ENCODE data around the gene RRAGA.

Gene RRAGA

DNA sequence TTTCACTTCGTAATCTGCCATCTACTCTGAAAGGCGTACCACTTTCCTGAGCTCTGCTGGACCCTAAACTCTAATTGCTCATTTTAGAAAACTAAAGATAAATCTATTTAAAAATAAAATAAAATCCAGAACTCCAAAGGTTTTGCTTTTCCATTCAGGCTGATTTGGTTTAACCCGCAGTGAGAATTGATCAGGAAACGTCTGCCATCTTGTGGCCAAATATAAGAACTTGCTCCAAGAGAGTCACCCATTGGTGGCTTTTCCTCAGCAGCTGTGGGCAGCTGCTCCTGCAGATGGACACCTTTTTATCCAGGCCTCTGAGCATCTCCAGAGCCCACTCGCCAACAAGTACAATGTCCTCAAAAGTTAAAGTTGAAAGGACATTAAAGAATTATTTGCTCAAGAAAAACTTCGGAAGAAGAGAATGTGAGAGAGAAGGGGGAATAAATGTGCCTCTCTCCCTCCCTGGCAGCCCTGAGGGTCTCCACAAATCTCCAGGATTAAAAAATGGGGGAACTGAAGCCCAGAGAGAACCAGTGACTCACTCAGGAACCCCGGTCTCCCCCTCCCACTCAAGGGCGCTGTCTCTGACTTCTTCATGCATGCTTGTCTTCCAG, 20.3 kb upstream of the RRAGA start:
- no peak for TF ChIP-seq Cebpa-rat (IDR thresholded peaks at IDR 0.05)
- H3K4me3 ChIP-seq, result no peak overlapping the region
- no peak overlapping the region for H3K27ac ChIP-seq

DNA sequence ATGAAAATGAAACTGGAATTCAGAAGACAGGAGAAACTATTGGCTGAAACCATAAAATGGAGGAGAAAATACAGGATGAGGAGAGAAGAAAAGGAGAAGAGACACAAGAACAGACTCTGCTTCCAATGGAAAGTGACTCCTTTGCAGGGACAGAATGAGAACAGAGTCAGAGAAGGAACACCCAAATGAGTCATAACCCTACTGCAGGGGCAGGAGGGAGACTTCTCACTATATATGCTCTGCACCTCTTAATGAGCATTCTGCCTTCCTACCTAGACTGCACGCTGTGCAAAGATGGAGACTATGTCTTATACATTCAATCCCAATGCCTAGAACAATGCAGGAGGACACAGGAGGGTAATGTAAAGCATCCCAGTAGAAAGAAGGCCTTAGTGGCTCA, 18.3 kb upstream of the RRAGA start:
- Histone ChIP-seq H3K9ac (no peak overlapping the region), H3K4me3 (no peak overlapping the region), H3K4me1 (no peaks in the 10 kb centered on the region), H3K36me3 (no peaks in the 10 kb centered on the region), H3K9me3 (no peaks in the 10 kb centered on the region), H3K4me2 (no peak overlapping the region), H3K27me3 (no peaks in the 10 kb centered on the region), H3K27ac (no peak overlapping the region), H4K20me1 (no peaks in the 10 kb centered on the region)
- no peak for TF ChIP-seq Cebpa-rat (IDR thresholded peaks at IDR 0.05)

More for the DNA sequence above, 20.3 kb upstream of the RRAGA start:
- Histone ChIP-seq H3K9me3 (no peaks in the 10 kb centered on the region), H4K20me1 (no peaks in the 10 kb centered on the region), H3K4me2 (no peak overlapping the region), H3K4me1 (no peaks in the 10 kb centered on the region), H3K36me3 (no peaks in the 10 kb centered on the region), H3K9ac (no peak overlapping the region), H3K27me3 (no peaks in the 10 kb centered on the region)

DNA sequence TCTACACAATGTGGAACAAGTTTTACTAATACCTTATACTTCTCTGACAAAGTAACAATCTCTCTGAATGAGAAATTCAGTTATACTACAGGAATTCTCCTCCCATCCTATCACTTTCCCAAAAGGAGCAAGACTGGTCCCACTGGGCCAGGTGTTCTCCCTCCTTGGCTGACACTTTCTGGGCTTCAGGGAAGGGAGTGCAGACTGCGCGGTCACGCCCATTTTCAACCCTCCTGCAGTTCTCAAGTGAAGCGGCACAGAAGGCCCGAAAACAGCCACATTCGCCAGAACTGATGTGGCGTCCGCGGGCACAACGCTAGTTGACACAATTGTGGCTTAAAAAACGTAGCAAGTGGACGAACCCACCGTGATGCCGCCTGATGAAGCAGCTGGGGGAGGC, 16.8 kb upstream of the RRAGA start:
- Histone ChIP-seq H3K36me3 (no peaks in the 10 kb centered on the region), H3K4me1 (no peaks in the 10 kb centered on the region), H4K20me1 (no peaks in the 10 kb centered on the region), H3K27me3 (no peaks in the 10 kb centered on the region), H3K27ac (no peak overlapping the region), H3K9me3 (peaks cover 5% of the 10 kb centered on the region; the same call in 1 of the 2 replicates), H3K4me3 (no peak overlapping the region), H3K9ac (no peak overlapping the region), H3K4me2 (no peak overlapping the region)
- TF ChIP-seq Cebpa-rat (IDR thresholded peaks at IDR 0.05), result no peak

DNA sequence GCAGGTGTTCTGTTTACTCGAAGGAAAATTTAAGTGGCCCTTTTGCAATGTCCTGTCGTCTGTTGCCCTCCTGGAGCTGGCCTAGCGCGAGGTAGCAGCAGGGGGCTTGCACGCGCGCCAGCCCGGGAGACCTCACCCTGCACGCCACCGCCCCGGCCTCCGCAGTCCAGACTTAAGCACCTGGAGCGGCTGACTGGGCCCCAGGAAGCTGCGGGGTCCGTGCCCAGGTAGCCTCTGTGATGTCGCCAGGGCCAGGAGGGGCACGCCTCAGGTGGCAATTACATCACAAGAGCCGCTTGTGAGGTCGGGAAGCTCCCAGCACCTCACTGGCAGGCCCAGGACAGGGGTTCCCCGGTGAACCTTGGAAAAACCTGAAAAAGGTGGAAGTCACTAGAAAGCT, 16.2 kb upstream of the RRAGA start, which contains the start of gene SAXO1:
Gene SAXO1, minus strand, starts transcription at position 195 of the 400 bp plus-strand sequence. CDS start 301 bp downstream, outside the sequence.
- Histone ChIP-seq H3K27ac (no peak within 1 kb of the TSS), H3K4me3 (no peak within 1 kb of the TSS), H3K4me2 (no peak within 1 kb of the TSS), H3K4me1 (no peaks in the 10 kb centered on the region), H3K36me3 (no peaks in the 10 kb centered on the region), H3K9ac (no peak within 1 kb of the TSS), H3K9me3 (peaks cover 5% of the 10 kb centered on the region; the same call in 1 of the 2 replicates), H3K27me3 (no peaks in the 10 kb centered on the region), H4K20me1 (no peaks in the 10 kb centered on the region)
- no peak for TF ChIP-seq Cebpa-rat (IDR thresholded peaks at IDR 0.05)

DNA sequence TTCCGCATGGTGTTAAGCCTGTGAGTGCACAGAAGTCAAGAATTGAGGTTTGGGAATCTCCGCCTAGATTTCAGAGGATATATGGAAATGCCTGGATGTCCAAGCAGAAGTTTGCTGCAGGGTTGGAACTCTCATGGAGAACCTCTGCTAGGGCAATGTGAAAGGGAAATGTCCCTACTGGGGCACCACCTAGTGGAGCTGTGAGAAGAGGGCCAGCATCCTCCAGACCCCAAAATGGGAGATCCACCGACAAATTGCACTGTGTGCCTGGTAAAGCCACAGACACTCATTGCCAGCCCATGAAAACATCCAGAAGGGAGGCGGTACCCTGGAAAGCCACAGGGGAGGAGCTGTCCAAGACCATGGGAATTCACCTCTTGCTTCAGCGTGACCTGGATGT, 12.6 kb upstream of the RRAGA start:
- no peak overlapping the region for H3K4me3 ChIP-seq
- H3K36me3 ChIP-seq, result no peaks in the 10 kb centered on the region
- no peaks in the 10 kb centered on the region for H3K27me3 ChIP-seq
- H3K4me1 ChIP-seq, result no peaks in the 10 kb centered on the region
- no peak overlapping the region for H3K27ac ChIP-seq
- no peak overlapping the region for H3K9ac ChIP-seq
- H4K20me1 ChIP-seq, result no peaks in the 10 kb centered on the region
- H3K9me3 ChIP-seq, result peaks cover 5% of the 10 kb centered on the region; the same call in 1 of the 2 replicates
- H3K4me2 ChIP-seq, result no peak overlapping the region
- no peak for TF ChIP-seq Cebpa-rat (IDR thresholded peaks at IDR 0.05)

DNA sequence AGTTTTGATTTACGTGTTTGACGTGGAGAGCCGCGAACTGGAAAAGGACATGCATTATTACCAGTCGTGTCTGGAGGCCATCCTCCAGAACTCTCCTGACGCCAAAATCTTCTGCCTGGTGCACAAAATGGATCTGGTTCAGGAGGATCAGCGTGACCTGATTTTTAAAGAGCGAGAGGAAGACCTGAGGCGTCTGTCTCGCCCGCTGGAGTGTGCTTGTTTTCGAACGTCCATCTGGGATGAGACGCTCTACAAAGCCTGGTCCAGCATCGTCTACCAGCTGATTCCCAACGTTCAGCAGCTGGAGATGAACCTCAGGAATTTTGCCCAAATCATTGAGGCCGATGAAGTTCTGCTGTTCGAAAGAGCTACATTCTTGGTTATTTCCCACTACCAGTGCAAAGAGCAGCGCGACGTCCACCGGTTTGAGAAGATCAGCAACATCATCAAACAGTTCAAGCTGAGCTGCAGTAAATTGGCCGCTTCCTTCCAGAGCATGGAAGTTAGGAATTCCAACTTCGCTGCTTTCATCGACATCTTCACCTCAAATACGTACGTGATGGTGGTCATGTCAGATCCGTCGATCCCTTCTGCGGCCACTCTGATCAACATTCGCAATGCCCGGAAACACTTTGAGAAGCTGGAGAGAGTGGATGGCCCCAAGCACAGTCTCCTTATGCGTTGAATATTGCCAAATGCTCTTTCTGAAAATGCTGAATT, 850 bp downstream of the RRAGA start:
- Histone ChIP-seq H3K9ac (peak overlapping the region; percentile 88), H3K36me3 (peaks cover 5% of the 10 kb centered on the region; the same call in 1 of the 2 replicates), H3K9me3 (no peaks in the 10 kb centered on the region), H3K4me1 (peaks cover 34% of the 10 kb centered on the region), H4K20me1 (peaks cover 28% of the 10 kb centered on the region), H3K27ac (peak overlapping the region; percentile 92), H3K27me3 (no peaks in the 10 kb centered on the region), H3K4me2 (peak overlapping the region; percentile 89), H3K4me3 (peak overlapping the region; percentile 82)
- no peak for TF ChIP-seq Cebpa-rat (IDR thresholded peaks at IDR 0.05)

DNA sequence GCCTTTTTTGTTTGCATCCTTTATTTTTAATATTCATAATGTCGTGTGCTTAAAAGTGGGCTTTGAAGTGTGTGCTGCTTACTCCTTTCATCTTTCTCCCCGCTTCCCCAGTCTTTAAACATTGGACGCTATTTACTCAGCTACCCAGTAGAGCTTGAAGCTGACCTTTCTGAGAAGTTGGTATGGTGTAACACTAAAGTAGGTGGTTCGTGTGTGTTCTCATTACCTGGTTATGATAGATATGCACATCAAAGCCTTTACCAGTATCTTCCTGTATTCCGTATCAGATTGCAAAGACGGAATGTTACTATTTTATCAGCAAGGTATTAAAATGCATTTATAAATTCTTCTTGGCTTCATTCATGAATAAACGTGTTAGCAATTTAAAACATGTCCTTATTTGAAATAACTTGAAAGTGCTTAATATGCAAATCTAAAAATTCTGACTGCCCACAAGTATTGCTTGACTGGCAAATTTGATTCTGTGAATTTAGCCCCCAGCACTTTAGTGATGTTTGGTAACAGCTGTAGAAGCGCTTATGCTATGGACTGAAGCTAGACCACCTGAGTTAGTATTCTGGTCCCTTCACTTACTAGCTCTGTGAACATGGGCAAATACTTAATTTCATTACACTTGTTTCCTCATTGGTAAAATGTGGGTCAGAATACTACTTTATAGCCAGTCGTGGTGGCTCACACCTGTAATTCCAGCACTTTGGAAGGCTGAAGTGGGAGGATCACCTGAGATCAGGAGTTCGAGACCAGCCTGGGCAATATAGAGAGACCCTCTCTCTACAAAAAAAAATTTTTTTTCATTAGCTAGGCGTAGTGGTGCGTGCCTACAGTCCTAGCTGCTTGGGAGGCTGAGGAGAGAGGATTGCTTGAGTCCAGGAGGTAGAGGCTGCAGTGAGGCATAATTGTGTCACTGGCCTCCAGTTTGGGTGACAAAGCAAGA, 1.7 kb downstream of the RRAGA start:
- Histone ChIP-seq H3K4me3 (peak overlapping the region; percentile 82), H3K36me3 (peaks cover 5% of the 10 kb centered on the region; the same call in 1 of the 2 replicates), H3K9me3 (no peaks in the 10 kb centered on the region), H3K9ac (peak overlapping the region; percentile 88), H3K4me2 (peak overlapping the region; percentile 89), H3K27ac (peak overlapping the region; percentile 92; the same call in 1 of the 2 replicates), H3K4me1 (peaks cover 34% of the 10 kb centered on the region), H3K27me3 (no peaks in the 10 kb centered on the region), H4K20me1 (peaks cover 28% of the 10 kb centered on the region)
- TF ChIP-seq Cebpa-rat (IDR thresholded peaks at IDR 0.05), result no peak

DNA sequence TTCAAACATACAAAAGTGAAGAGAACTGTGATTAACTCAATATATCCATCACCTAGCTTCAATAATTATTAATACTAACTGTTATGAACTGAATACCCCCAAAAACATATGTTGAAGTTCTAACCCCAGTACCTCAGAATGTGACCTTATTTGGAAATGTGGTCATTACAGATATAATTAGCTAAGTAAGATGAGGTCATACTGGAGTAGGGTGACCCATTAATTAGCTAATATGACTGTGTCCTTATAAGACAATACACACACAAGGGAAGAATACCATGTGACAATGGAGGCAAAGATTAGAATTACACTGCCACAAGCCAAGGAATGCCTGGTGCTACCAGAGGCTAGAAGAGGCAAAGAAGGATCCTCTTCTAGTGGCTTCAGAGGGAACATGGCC, 7.8 kb downstream of the RRAGA start:
- Histone ChIP-seq H3K36me3 (peaks cover 60% of the 10 kb centered on the region), H3K4me2 (no peak overlapping the region), H4K20me1 (peaks cover 6% of the 10 kb centered on the region; the same call in 1 of the 2 replicates), H3K4me3 (no peak overlapping the region), H3K9me3 (no peaks in the 10 kb centered on the region), H3K4me1 (peaks cover 7% of the 10 kb centered on the region), H3K27ac (no peak overlapping the region), H3K27me3 (no peaks in the 10 kb centered on the region), H3K9ac (no peak overlapping the region)
- no peak for TF ChIP-seq Cebpa-rat (IDR thresholded peaks at IDR 0.05)

DNA sequence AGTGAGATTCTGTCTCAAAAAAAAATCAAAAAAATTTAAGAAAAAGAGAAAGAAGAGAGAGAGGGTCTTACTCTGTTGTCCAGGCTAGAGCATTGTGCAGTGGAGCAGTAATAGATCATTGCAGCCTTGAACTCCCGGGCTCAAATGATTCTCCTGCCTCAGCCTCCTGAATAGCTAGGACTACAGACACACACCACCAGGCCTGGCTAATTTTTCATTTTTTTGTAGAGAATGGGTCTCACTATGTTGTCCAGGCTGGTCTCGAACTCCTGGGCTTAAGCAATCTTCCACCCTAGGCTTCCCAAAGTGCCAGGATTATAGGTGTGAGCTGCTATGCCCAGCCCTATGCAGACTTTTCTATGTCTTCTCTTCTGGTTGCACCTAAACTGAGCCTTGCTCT, 25.0 kb downstream of the RRAGA start:
- Histone ChIP-seq H3K9me3 (peaks cover 16% of the 10 kb centered on the region), H3K36me3 (peaks cover 92% of the 10 kb centered on the region)

More for the DNA sequence above, 25.0 kb downstream of the RRAGA start:
- Histone ChIP-seq H3K4me1 (no peaks in the 10 kb centered on the region), H3K9ac (no peak overlapping the region), H3K4me3 (no peak overlapping the region), H3K27me3 (no peaks in the 10 kb centered on the region), H3K27ac (no peak overlapping the region), H4K20me1 (no peaks in the 10 kb centered on the region), H3K4me2 (no peak overlapping the region)
- no peak for TF ChIP-seq Cebpa-rat (IDR thresholded peaks at IDR 0.05)

All from BLaER1 (cell line).